Measurements from ENCODE around the gene TMEM14A.
"Not testable (repeated sequence)": the region's sequence is repeated elsewhere in the genome, so short reads cannot be mapped to it uniquely, and the experiment has no call there.

TMEM14A gene

GRCh38 chr6:52661551-52661950 lies 9.4 kb upstream of the TMEM14A start:
- DNase-seq, result no peak

DNA sequence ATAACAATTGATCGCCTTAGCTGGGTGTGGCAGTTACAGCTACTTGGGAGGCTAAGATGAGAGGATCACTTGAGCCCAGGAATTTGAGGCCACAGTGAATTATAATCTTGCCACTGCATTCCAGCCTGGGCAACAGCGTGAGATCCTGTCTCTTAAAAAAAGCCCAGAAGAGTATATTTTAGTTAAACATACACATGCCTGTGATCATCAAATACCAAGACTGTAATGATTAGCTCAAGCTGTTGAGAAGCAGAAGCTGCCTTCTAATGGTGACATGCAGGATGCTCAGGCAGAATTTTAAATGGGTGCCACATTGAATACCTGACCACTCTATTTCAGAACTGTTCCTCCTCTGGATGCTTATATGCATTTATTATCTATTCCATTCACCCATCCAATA lies 8.9 kb upstream of the TMEM14A start:
- no peak for DNase-seq

DNA sequence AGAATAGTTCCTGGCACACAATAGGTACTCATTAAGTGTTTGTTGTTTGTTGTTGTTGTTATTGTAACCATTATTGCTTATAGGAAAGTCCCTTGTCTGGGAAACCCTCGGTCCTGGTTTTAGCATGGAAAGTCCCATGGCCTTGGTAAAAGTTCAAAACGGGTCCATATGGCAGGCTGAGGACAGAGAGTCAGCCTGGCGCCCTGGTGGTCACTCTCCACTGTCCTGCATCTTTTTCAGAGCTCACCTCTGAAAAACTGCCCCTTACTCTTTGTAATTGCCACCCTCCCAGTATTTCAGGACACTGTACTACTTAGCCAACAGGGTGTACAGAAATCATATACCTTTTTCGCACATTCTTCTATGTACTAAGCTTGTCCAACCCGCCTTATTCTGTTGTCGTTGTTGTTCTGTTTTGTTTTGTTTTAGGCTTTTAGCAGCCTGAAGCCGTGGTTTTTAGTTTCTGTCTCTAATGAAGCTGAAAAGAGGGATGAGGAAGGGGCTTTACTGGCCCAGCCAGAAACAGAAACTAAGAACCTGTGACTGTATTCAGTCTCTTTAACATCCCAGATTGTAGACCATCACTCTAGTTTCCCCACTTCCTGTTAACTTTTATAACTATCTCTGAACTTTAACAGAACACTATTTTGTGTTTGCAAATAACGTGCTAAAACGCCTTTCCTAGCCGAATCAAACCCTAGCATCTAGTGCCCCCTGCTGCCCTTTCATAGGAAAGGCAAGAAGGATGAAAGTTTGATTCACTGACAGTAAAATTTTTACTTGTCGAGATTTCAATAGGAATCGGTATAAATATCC lies 7.6 kb upstream of the TMEM14A start:
- DNase-seq, result peak; percentile 54 to 69

- DNase-seq, result no peak
Observed at GRCh38 chr6:52663936-52664185, 7.1 kb upstream of the TMEM14A start.

- DNase-seq, result peak; percentile 95 to 99
Observed at GRCh38 chr6:52664186-52664990, 6.5 kb upstream of the TMEM14A start.

GRCh38 chr6:52664991-52665686 lies 5.8 kb upstream of the TMEM14A start:
- DNase-seq, result no peak

GRCh38 chr6:52666071-52666470 lies 4.8 kb upstream of the TMEM14A start:
- no peak for DNase-seq

GRCh38 chr6:52666523-52666922 lies 4.4 kb upstream of the TMEM14A start:
- DNase-seq, result no peak

GRCh38 chr6:52667572-52667971 lies 3.3 kb upstream of the TMEM14A start:
- no peak for DNase-seq

GRCh38 chr6:52671676-52672075 lies 763 bp downstream of the TMEM14A start:
- no peak for DNase-seq

DNA sequence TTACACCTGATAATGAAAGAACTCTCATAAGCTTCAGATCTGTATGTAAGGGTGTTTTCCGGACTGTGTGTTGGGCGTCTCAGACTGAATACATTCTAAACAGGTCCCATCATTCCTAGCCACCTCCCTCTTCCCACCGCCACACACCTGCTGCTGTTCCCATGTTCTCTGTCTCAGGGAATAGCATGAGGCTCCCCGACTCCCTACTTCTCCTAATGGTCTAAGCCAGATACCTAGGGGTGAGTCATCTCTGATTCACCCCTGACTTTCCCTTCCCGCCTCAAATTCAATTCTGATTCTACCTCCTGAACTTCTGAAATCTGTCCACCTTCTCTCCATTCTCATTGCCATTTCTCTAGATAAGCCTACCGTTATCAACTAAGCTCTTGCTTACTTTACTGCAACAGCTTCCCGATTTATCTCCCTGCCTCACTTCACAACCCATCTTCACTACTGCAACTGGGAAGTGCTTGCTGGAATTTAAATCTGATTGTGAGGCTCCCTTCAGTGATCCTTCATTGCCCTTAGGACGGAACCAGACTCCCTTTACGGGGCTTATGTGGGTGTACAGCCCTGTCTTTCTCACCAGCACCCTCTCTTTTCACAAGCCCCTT lies 1.6 kb downstream of the TMEM14A start:
- DNase-seq, result peak in 1 of 2 experiments; percentile 31

GRCh38 chr6:52674666-52675065 lies 3.8 kb downstream of the TMEM14A start:
- DNase-seq, result no peak

DNA sequence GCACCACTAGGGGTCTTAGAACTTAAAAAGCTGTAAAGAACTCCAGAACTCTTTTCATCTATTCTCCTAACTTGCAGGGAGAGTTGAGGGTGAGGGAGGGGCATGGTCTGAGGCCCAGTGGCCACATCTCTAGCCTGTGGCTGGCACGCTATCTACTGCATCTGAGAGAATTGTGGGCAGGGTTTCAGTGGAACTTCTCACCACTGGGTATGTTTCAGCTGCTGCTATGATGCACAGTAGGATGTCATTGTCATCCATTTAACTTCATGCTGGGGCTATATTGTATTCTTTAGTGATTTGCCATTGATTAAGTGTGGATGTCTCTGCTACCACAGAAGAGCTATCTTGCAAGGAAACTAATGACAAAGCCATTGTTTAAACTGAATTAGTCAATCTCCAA lies 4.5 kb downstream of the TMEM14A start:
- DNase-seq, result no peak

DNA sequence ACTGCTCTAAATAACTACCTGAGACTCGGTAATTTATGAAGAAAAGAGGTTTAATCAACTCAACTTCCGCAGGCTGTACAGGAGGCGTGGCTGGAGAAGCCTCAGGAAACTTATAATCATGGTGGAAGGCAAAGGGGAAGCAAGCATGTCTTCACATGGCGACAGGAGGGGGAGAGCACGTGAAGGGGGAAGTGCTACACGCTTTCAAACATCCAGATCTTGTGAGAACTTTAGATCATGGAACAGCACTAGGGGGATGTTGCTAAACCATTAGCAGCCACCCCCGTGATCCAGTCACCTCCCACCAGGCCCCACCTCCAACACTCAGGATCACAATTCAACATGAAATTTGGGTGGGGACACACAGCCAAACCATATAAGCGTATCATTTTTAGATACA lies 5.7 kb downstream of the TMEM14A start:
- DNase-seq, result not testable (repeated sequence)

GRCh38 chr6:52681416-52681815 lies 10.5 kb downstream of the TMEM14A start:
- DNase-seq, result no peak

- no peak for DNase-seq
Observed at GRCh38 chr6:52686878-52687699, 16.2 kb downstream of the TMEM14A start.

DNA sequence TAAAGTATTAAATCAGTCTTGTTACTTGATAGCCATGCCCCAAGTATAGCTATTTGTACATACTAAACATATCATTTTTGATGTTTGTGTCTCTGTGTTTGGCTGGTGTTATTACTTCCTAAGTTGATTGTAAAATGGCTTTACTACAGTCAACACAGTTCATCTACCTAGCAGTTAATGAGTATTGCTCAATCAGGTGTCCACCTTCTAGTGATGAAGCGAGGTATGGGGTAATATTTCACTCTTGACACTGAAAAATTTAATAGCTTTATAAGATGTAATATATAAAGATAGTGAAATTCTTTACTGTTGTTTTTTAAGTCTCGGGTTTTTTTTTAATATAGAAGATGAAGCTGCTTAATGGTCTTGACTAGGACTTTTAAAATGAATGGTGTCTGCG lies 18.9 kb downstream of the TMEM14A start:
- no peak for DNase-seq

- DNase-seq, result no peak
Observed at GRCh38 chr6:52691718-52692117, 20.8 kb downstream of the TMEM14A start.

GRCh38 chr6:52693773-52694172 lies 22.9 kb downstream of the TMEM14A start:
- no peak for DNase-seq

- DNase-seq, result no peak
Observed at GRCh38 chr6:52694404-52694803, 23.5 kb downstream of the TMEM14A start.

DNA sequence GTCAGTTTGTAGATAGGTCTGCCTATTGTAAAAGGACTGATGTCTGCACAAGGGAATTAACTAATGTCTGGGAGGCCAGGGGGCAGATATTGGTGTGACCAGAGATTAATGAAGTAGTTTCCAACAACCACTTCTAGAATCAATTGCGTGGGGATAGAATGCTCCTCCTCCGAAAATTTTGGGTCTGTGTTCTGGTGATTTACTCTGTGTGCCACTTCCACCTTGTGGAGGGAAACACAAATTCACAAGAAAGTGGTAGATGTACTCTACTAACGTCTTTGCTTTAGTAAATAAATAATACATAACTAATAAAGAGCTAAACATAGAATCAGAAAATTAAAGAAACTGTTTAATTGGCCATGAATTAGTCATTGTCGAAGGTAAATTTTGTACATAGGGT lies 25.5 kb downstream of the TMEM14A start:
- no peak for DNase-seq

- DNase-seq, result peak in 1 of 2 experiments; percentile 44
Observed at GRCh38 chr6:52697903-52698302, 27.0 kb downstream of the TMEM14A start.

- no peak for DNase-seq
Observed at GRCh38 chr6:52704060-52704459, 33.1 kb downstream of the TMEM14A start.

Data from NCI-H2081 (cell line).